ENCODE results near the gene APOA4.
A peak's percentile ranks its signal among the peaks of the same experiment; 100 is the strongest.
"Not testable (repeated sequence)": the region's sequence is repeated elsewhere in the genome, so short reads cannot be mapped to it uniquely, and the experiment has no call there.

The APOA4 gene

GRCh38 chr11:116807601-116808261 lies 15.4 kb downstream of the APOA4 start:
- DNase-seq (ENCODE audit: extremely low read depth in 1 of 2, low read depth in 1 of 2) = no peak

GRCh38 chr11:116804001-116804400 lies 19.1 kb downstream of the APOA4 start:
- no peak for DNase-seq (ENCODE audit: extremely low read depth in 1 of 2, low read depth in 1 of 2)

GRCh38 chr11:116801662-116802061 lies 21.4 kb downstream of the APOA4 start:
- not testable (repeated sequence) for DNase-seq (ENCODE audit: extremely low read depth in 1 of 2, low read depth in 1 of 2)

GRCh38 chr11:116800610-116801009 lies 22.5 kb downstream of the APOA4 start:
- DNase-seq (ENCODE audit: extremely low read depth in 1 of 2, low read depth in 1 of 2) = no peak

- no peak for DNase-seq (ENCODE audit: extremely low read depth in 1 of 2, low read depth in 1 of 2)
These were observed 24.7 kb downstream of the APOA4 start for GRCh38 chr11:116798368-116798767.

GRCh38 chr11:116797816-116798215 lies 25.3 kb downstream of the APOA4 start:
- DNase-seq (ENCODE audit: extremely low read depth in 1 of 2, low read depth in 1 of 2) = no peak

- no peak for DNase-seq (ENCODE audit: extremely low read depth in 1 of 2, low read depth in 1 of 2)
These were observed 26.6 kb downstream of the APOA4 start for GRCh38 chr11:116796548-116796947.

GRCh38 chr11:116794851-116795250 lies 28.3 kb downstream of the APOA4 start:
- DNase-seq (ENCODE audit: extremely low read depth in 1 of 2, low read depth in 1 of 2) = no peak

- DNase-seq (ENCODE audit: extremely low read depth in 1 of 2, low read depth in 1 of 2) = no peak
These were observed 29.4 kb downstream of the APOA4 start for GRCh38 chr11:116793772-116794097.

- DNase-seq (ENCODE audit: extremely low read depth in 1 of 2, low read depth in 1 of 2) = no peak
These were observed 30.0 kb downstream of the APOA4 start for GRCh38 chr11:116792869-116793771.

GRCh38 chr11:116792144-116792868 lies 30.8 kb downstream of the APOA4 start:
- DNase-seq (ENCODE audit: extremely low read depth in 1 of 2, low read depth in 1 of 2) = no peak

GRCh38 chr11:116791813-116792143 lies 31.3 kb downstream of the APOA4 start, which contains the start of gene APOA5:
Gene APOA5 (minus strand): TSS chr11:116791879. CDS start chr11:116791860, 19 bp downstream.
- DNase-seq (ENCODE audit: extremely low read depth in 1 of 2, low read depth in 1 of 2) = no peak

GRCh38 chr11:116791002-116791812 lies 31.9 kb downstream of the APOA4 start:
- DNase-seq (ENCODE audit: extremely low read depth in 1 of 2, low read depth in 1 of 2) = peak; percentile 58 to 63

- DNase-seq (ENCODE audit: extremely low read depth in 1 of 2, low read depth in 1 of 2) = no peak
These were observed 32.7 kb downstream of the APOA4 start for GRCh38 chr11:116790167-116791001.

GRCh38 chr11:116788975-116789374 lies 34.1 kb downstream of the APOA4 start:
- no peak for DNase-seq (ENCODE audit: extremely low read depth in 1 of 2, low read depth in 1 of 2)

- no peak for DNase-seq (ENCODE audit: extremely low read depth in 1 of 2, low read depth in 1 of 2)
These were observed 34.6 kb downstream of the APOA4 start for GRCh38 chr11:116788534-116788933.

GRCh38 chr11:116787786-116788486 lies 35.2 kb downstream of the APOA4 start, which contains the start of gene ZPR1:
Gene ZPR1 (minus strand): TSS chr11:116788023. CDS start chr11:116787990, 33 bp downstream.
- peak; percentile 72 to 73 for DNase-seq (ENCODE audit: extremely low read depth in 1 of 2, low read depth in 1 of 2)

GRCh38 chr11:116787436-116787785 lies 35.7 kb downstream of the APOA4 start:
- no peak for DNase-seq (ENCODE audit: extremely low read depth in 1 of 2, low read depth in 1 of 2)

- DNase-seq (ENCODE audit: extremely low read depth in 1 of 2, low read depth in 1 of 2) = no peak
These were observed 36.1 kb downstream of the APOA4 start for GRCh38 chr11:116786966-116787365.
